GM18519 (cell line): Measurements from ENCODE around the gene ZNF136.

Experiments
- ATAC-seq: cut with Tn5 transposase; IDR thresholded peaks from one replicate; pipeline ENCODE4 v1.9.1; 2021; ENCODE audit warnings: mild to moderate bottlenecking, moderate library complexity; ENCODE audit not compliant: unreplicated experiment, low FRiP score

ZNF136 gene

DNA sequence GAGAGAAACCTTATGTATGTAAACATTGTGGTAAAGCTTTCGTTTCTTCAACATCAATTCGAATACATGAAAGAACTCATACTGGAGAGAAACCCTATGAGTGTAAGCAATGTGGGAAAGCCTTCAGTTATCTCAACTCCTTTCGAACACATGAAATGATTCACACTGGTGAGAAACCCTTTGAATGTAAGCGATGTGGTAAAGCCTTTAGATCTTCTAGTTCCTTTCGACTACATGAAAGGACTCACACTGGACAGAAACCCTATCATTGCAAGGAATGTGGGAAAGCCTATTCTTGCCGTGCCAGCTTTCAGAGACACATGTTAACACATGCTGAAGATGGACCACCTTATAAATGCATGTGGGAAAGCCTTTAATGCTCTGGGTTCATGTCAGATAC lies 24.7 kb downstream of the ZNF136 start:
- no peak for ATAC-seq

- no peak for ATAC-seq
Measured at GRCh38 chr19:12194827-12195731, 32.2 kb downstream of the ZNF136 start.

GRCh38 chr19:12198136-12198535 lies 35.2 kb downstream of the ZNF136 start:
- ATAC-seq, result no peak

- ATAC-seq, result no peak
Measured at GRCh38 chr19:12199757-12200419, 37.0 kb downstream of the ZNF136 start.

DNA sequence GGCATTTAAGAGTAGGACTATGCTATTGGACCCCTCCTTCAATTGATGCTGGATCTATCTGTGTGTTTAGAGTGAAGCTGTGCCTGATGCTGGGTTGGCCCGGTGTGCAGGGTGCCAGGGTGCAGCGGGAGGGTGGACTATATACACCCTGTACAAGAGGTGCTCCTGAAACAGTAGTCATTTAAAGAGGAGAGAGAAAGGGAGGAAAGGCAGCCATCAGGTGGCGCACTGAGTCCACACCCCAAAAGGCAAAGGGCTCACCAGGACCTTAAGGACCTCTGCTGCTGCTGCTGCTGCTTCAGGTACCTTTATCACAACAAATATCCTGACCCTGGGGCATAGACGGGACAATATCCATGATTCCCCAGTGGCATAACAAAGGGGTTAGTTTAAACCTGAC lies 39.4 kb downstream of the ZNF136 start:
- no peak for ATAC-seq

DNA sequence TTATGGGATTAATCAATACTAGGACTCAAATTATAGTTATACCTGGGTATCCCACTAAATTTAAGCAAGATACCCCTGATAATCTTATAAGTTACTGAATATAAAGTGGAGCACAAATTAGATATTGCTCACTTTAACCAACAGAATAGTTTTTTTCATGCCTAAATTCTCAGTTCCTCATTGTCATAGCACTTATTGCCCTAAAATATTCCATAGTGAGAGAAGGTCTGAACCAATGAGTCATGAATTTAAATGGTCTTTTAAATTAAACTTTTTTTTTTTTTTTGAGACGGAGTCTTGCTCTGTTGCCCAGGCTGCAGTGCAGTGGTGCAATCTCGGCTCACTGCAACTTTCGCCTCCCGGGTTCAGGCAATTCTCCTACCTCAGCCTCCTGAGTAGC lies 42.4 kb downstream of the ZNF136 start:
- ATAC-seq, result no peak

- no peak for ATAC-seq
Measured at GRCh38 chr19:12208221-12208620, 45.3 kb downstream of the ZNF136 start.

- ATAC-seq, result no peak
Measured at GRCh38 chr19:12217332-12217731, 54.4 kb downstream of the ZNF136 start.

- no peak for ATAC-seq
Measured at GRCh38 chr19:12222980-12223630, 60.2 kb downstream of the ZNF136 start.

DNA sequence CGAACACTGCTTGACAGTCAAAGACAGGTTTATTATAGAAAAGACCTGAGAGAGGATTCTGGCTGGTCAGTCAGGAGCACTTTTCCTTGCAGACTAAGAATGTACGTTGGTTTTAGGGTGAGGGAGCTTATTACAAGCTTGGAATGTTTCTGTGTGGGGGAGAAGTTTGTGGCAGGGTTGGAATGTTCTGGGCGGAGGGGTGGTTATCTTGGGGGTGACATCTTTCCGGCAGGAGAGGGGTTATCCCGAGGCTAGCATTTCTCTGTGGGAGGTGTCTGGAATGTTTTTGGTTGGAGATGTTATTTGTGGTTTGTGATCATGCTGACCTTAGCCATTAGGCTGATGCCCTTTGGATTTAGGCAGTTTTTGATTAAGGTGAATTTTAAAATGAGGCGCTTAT lies 61.8 kb downstream of the ZNF136 start:
- no peak for ATAC-seq

GRCh38 chr19:12229990-12230389 lies 67.1 kb downstream of the ZNF136 start:
- ATAC-seq, result no peak

- no peak for ATAC-seq
Measured at GRCh38 chr19:12230751-12231733, 68.1 kb downstream of the ZNF136 start.

GRCh38 chr19:12232961-12233360 lies 70.1 kb downstream of the ZNF136 start:
- no peak for ATAC-seq

DNA sequence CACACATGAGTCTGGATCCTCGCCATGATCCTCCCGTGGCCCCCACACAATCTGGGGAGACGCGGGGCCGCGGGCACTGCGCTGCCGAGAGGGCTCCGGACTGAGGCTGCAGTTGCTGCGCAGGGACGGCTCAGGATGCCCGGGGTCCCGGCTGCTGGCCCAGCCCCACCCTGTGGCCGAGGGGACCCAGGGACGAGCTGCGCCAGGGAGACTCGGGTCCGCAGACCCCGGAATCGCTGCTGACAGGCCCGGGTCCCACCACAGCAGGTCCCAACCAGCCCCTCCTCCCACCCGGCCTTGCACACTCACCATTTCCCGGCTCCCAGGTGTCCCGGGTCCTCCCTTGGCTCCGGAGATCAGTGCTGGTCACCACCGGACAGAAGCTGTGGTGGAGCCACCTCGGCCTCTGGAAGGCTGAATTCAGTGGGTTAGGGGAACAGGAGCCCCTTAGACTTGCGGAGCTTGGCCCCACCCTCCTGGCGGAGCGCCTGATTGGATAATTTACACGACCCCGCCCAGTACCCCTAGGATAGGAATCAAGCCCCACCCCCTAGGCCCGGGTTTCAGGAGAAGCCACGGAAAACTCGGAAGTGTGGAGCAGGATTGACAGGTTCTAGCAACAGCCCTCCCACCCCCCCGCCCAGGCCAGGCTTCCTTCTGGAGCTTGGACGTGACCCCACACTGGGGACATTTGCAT lies 74.4 kb downstream of the ZNF136 start:
- ATAC-seq, result no peak
